GM18499 (cell line): ENCODE results near the gene TWNK.

Source experiments
- ATAC-seq: cut with Tn5 transposase; IDR thresholded peaks from one replicate; pipeline ENCODE4 v1.9.1; 2021; ENCODE audit warnings: moderate number of reproducible peaks; ENCODE audit not compliant: insufficient read depth, unreplicated experiment

The TWNK gene

GRCh38 chr10:100986952-100987684, at the start of gene TWNK, which contains the start of gene MRPL43:
TWNK (plus strand) TSS chr10:100987543; CDS start chr10:100988211, 668 bp downstream.
MRPL43 (minus strand) TSS chr10:100987497; CDS start chr10:100987443, 54 bp downstream.
- ATAC-seq, result no peak

GRCh38 chr10:100939763-100940344, 47.5 kb upstream of the TWNK start:
- no peak for ATAC-seq

GRCh38 chr10:100942229-100942628, 45.1 kb upstream of the TWNK start:
- ATAC-seq, result no peak

GRCh38 chr10:100943508-100943907, 43.8 kb upstream of the TWNK start:
- no peak for ATAC-seq

- no peak for ATAC-seq
These were observed 41.6 kb upstream of the TWNK start for GRCh38 chr10:100945754-100946153.

GRCh38 chr10:100948916-100949315, 38.4 kb upstream of the TWNK start:
- ATAC-seq, result no peak

- ATAC-seq, result no peak
These were observed 27.1 kb upstream of the TWNK start for GRCh38 chr10:100960251-100960650.

GRCh38 chr10:100962351-100963080, 24.8 kb upstream of the TWNK start:
- ATAC-seq, result no peak

- no peak for ATAC-seq
These were observed 23.5 kb upstream of the TWNK start for GRCh38 chr10:100963826-100964225.

- no peak for ATAC-seq
These were observed 21.5 kb upstream of the TWNK start for GRCh38 chr10:100965820-100966219.

GRCh38 chr10:100966887-100967286, 20.5 kb upstream of the TWNK start:
- no peak for ATAC-seq

- no peak for ATAC-seq
These were observed 20.0 kb upstream of the TWNK start for GRCh38 chr10:100967332-100967731.

GRCh38 chr10:100968062-100968736, 19.1 kb upstream of the TWNK start:
- no peak for ATAC-seq

GRCh38 chr10:100968863-100969186, 18.5 kb upstream of the TWNK start:
- no peak for ATAC-seq

- ATAC-seq, result no peak
These were observed 17.9 kb upstream of the TWNK start, which contains the start of gene SEMA4G for GRCh38 chr10:100969187-100970075. SEMA4G (plus strand) TSS chr10:100969504; CDS start chr10:100972913, 3,409 bp downstream.

- no peak for ATAC-seq
These were observed 17.0 kb upstream of the TWNK start for GRCh38 chr10:100970076-100970913.

GRCh38 chr10:100970914-100971811, 16.2 kb upstream of the TWNK start:
- ATAC-seq, result no peak
